Prostate gland (tissue), 2 donors: Measurements from ENCODE around the gene DDX5.

Experiments
- POLR2A ChIP-seq: fragments of 450-650 bp; IDR thresholded peaks from one replicate; pipeline ENCODE4 v1.6.1; 2016; ENCODE audit warnings: antibody characterized with exemption, mild to moderate bottlenecking
- POLR2AphosphoS5 ChIP-seq: sonication (generic); formaldehyde crosslinking; IDR thresholded peaks from one replicate; pipeline ENCODE4 v1.6.1; 2017; ENCODE audit warnings: antibody characterized with exemption
- TF ChIP-seq, protein P1 (sequence below), 4 experiments: fragments of 200-600 bp in 2 of 4; fragments of 450-650 bp in 2 of 4; sonication (generic) in 2 of 4; IDR thresholded peaks; 1 replicate in 3 of 4; 2 replicates in 1 of 4; pipeline ENCODE4 v1.5.1; 2016 to 2019; ENCODE audit warnings: antibody characterized with exemption in 4 of 4, mild to moderate bottlenecking in 2 of 4, moderate library complexity in 2 of 4

DNA sequence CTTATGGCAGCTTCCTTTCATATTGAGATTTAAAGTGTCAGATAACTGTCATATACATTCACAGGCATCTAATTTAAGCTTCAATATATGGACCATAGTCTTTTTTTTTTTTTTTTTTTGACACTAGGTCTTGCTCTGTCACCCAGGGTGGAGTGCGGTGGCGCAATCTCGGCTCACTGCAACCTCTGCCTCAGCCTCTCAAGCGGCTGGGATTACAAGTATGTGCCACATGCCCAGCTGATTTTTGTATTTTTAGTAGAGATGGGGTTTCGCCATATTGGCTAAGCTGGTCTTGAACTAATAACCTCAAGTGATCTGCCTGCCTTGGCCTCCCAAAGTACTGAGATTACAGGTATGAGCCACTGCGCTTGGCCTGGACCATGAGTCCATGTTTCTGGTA lies 14.3 kb upstream of the DDX5 start:
- TF ChIP-seq POLR2A: no peak
- TF ChIP-seq, protein P1, sequence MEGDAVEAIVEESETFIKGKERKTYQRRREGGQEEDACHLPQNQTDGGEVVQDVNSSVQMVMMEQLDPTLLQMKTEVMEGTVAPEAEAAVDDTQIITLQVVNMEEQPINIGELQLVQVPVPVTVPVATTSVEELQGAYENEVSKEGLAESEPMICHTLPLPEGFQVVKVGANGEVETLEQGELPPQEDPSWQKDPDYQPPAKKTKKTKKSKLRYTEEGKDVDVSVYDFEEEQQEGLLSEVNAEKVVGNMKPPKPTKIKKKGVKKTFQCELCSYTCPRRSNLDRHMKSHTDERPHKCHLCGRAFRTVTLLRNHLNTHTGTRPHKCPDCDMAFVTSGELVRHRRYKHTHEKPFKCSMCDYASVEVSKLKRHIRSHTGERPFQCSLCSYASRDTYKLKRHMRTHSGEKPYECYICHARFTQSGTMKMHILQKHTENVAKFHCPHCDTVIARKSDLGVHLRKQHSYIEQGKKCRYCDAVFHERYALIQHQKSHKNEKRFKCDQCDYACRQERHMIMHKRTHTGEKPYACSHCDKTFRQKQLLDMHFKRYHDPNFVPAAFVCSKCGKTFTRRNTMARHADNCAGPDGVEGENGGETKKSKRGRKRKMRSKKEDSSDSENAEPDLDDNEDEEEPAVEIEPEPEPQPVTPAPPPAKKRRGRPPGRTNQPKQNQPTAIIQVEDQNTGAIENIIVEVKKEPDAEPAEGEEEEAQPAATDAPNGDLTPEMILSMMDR (IDR thresholded peaks at IDR 0.05): no peak
- no peak for TF ChIP-seq POLR2AphosphoS5
